Measurements from ENCODE around the gene MYOZ2.

The MYOZ2 gene

GRCh38 chr4:119184128-119184527 is 48.5 kb downstream of the MYOZ2 start:
- no peaks in the 10 kb centered on the region for H3K4me1 ChIP-seq (ENCODE audit: low read length)
- no peaks in the 10 kb centered on the region for H3K79me2 ChIP-seq (ENCODE audit: low read length)
- H4K20me1 ChIP-seq (ENCODE audit: insufficient read depth, low read length), result no peaks in the 10 kb centered on the region
- H2AFZ ChIP-seq (ENCODE audit: low read depth, low read length), result no peak overlapping the region
- H3K4me3 ChIP-seq (ENCODE audit: low read length), result no peak overlapping the region
- H3K9me3 ChIP-seq (ENCODE audit: insufficient read depth, low read length), result no peaks in the 10 kb centered on the region
- no peak overlapping the region for H3K9ac ChIP-seq (ENCODE audit: low read length)
- no peak overlapping the region for H3K4me2 ChIP-seq (ENCODE audit: low read length)
- TF ChIP-seq EZH2phosphoT487 (IDR thresholded peaks at IDR 0.05; ENCODE audit: low read depth) (no peak), CTCF (IDR thresholded peaks at IDR 0.05; ENCODE audit: low read depth, low read length) (no peak)
- H3K36me3 ChIP-seq (replicated peaks; ENCODE audit: low read depth, low read length), result no peaks in the 10 kb centered on the region
- peaks cover 5% of the 10 kb centered on the region; the same call in 1 of the 2 replicates for H3K27me3 ChIP-seq (ENCODE audit: low read depth, low read length)
- H3K27ac ChIP-seq (ENCODE audit: low read length), result no peak overlapping the region

- no peaks in the 10 kb centered on the region for H3K4me1 ChIP-seq (ENCODE audit: low read length)
- H3K27ac ChIP-seq (ENCODE audit: low read length), result no peak overlapping the region
- no peak overlapping the region for H3K9ac ChIP-seq (ENCODE audit: low read length)
- TF ChIP-seq EZH2phosphoT487 (IDR thresholded peaks at IDR 0.05; ENCODE audit: low read depth) (no peak), CTCF (IDR thresholded peaks at IDR 0.05; ENCODE audit: low read depth, low read length) (no peak)
- H3K4me2 ChIP-seq (ENCODE audit: low read length), result no peak overlapping the region
- no peak overlapping the region for H3K4me3 ChIP-seq (ENCODE audit: low read length)
- no peaks in the 10 kb centered on the region for H3K36me3 ChIP-seq (replicated peaks; ENCODE audit: low read depth, low read length)
- H4K20me1 ChIP-seq (ENCODE audit: insufficient read depth, low read length), result no peaks in the 10 kb centered on the region
- H2AFZ ChIP-seq (ENCODE audit: low read depth, low read length), result no peak overlapping the region; the same call in 1 of the 2 replicates
- H3K79me2 ChIP-seq (ENCODE audit: low read length), result no peaks in the 10 kb centered on the region
- no peaks in the 10 kb centered on the region for H3K9me3 ChIP-seq (ENCODE audit: insufficient read depth, low read length)
- H3K27me3 ChIP-seq (ENCODE audit: low read depth, low read length), result no peaks in the 10 kb centered on the region
These were observed 54.0 kb downstream of the MYOZ2 start for GRCh38 chr4:119189638-119190037.

- no peak overlapping the region for H3K9ac ChIP-seq (ENCODE audit: low read length)
- H3K27me3 ChIP-seq (ENCODE audit: low read depth, low read length), result no peaks in the 10 kb centered on the region
- H3K36me3 ChIP-seq (replicated peaks; ENCODE audit: low read depth, low read length), result no peaks in the 10 kb centered on the region
- H3K4me3 ChIP-seq (ENCODE audit: low read length), result no peak overlapping the region
- no peaks in the 10 kb centered on the region for H3K4me1 ChIP-seq (ENCODE audit: low read length)
- H3K9me3 ChIP-seq (ENCODE audit: insufficient read depth, low read length), result no peaks in the 10 kb centered on the region
- H3K79me2 ChIP-seq (ENCODE audit: low read length), result no peaks in the 10 kb centered on the region
- no peak for TF ChIP-seq EZH2phosphoT487 (IDR thresholded peaks at IDR 0.05; ENCODE audit: low read depth)
- TF ChIP-seq CTCF (IDR thresholded peaks at IDR 0.05; ENCODE audit: low read depth, low read length), result no peak
- H2AFZ ChIP-seq (ENCODE audit: low read depth, low read length), result no peak overlapping the region
- H3K27ac ChIP-seq (ENCODE audit: low read length), result no peak overlapping the region
- H4K20me1 ChIP-seq (ENCODE audit: insufficient read depth, low read length), result no peaks in the 10 kb centered on the region
- no peak overlapping the region for H3K4me2 ChIP-seq (ENCODE audit: low read length)
These were observed 54.7 kb downstream of the MYOZ2 start for GRCh38 chr4:119190354-119190753.

- no peak overlapping the region for H3K9ac ChIP-seq (ENCODE audit: low read length)
- H3K9me3 ChIP-seq (ENCODE audit: insufficient read depth, low read length), result no peaks in the 10 kb centered on the region
- H3K27ac ChIP-seq (ENCODE audit: low read length), result no peak overlapping the region
- H2AFZ ChIP-seq (ENCODE audit: low read depth, low read length), result no peak overlapping the region
- H4K20me1 ChIP-seq (ENCODE audit: insufficient read depth, low read length), result no peaks in the 10 kb centered on the region
- TF ChIP-seq CTCF (IDR thresholded peaks at IDR 0.05; ENCODE audit: low read depth, low read length), result no peak
- H3K79me2 ChIP-seq (ENCODE audit: low read length), result no peaks in the 10 kb centered on the region
- H3K4me2 ChIP-seq (ENCODE audit: low read length), result no peak overlapping the region
- no peaks in the 10 kb centered on the region for H3K27me3 ChIP-seq (ENCODE audit: low read depth, low read length)
- no peaks in the 10 kb centered on the region for H3K36me3 ChIP-seq (replicated peaks; ENCODE audit: low read depth, low read length)
- H3K4me3 ChIP-seq (ENCODE audit: low read length), result no peak overlapping the region
- H3K4me1 ChIP-seq (ENCODE audit: low read length), result no peaks in the 10 kb centered on the region
These were observed 55.9 kb downstream of the MYOZ2 start for GRCh38 chr4:119191505-119191904.

All from OCI-LY3 (cell line).